HEK293 (cell line): ENCODE data around the gene TMCC1.
A peak's percentile ranks its signal among the peaks of the same experiment; 100 is the strongest.
"Not testable (repeated sequence)": the region's sequence is repeated elsewhere in the genome, so short reads cannot be mapped to it uniquely, and the experiment has no call there.

Experiments used
- CTCF ChIA-PET: fragments of 350-600 bp; formaldehyde crosslinking; extraction: SDS; loops from one replicate; lab custom pipeline; 2021; ENCODE audit warnings: antibody characterized with exemption; lab: Yijun Ruan, JAX
- POLR2A ChIA-PET: fragments of 300-600 bp; formaldehyde crosslinking; extraction: SDS; loops from one replicate; lab custom pipeline; 2020; ENCODE audit warnings: antibody characterized with exemption, inconsistent platforms; lab: Yijun Ruan, JAX
- H3K27ac ChIP-seq: fragments of 200-500 bp; sonication (Bioruptor generic); 2 replicates; pipeline ENCODE4 v1.5.1; 2014; ENCODE audit warnings: low read depth, low read length, control low read depth, inconsistent platforms; ENCODE audit errors: extremely low read depth
- H3K36me3 ChIP-seq, 2 experiments: fragments of 200-500 bp in 1 of 2; sonication (Bioruptor generic) in 1 of 2; 1 replicate in 1 of 2; 2 replicates in 1 of 2; pipeline ENCODE4 v1.5.1; 2014 to 2017; ENCODE audit warnings: inconsistent platforms in 2 of 2, low read length in 2 of 2; ENCODE audit not compliant: control insufficient read depth in 2 of 2, insufficient read depth in 1 of 2
- H3K4me1 ChIP-seq: fragments of 200-500 bp; sonication (Bioruptor generic); 2 replicates; pipeline ENCODE4 v1.5.1; 2014; ENCODE audit warnings: mild to moderate bottlenecking, low read length, inconsistent platforms; ENCODE audit not compliant: control insufficient read depth, insufficient read depth
- H3K4me3 ChIP-seq: 2 replicates; pipeline ENCODE4 v1.5.1; 2011; ENCODE audit warnings: low read depth, mild to moderate bottlenecking, control low read depth, low read length, moderate library complexity
- H3K9me3 ChIP-seq: fragments of 200-500 bp; sonication (Bioruptor generic); 2 replicates; pipeline ENCODE4 v1.5.1; 2014; ENCODE audit warnings: low read depth, low read length, inconsistent platforms; ENCODE audit not compliant: control insufficient read depth, insufficient read depth
- BCL11A ChIP-seq: fragments of 450-650 bp; formaldehyde crosslinking; IDR thresholded peaks from 2 replicates; pipeline ENCODE4 v1.5.1; 2016; ENCODE audit warnings: low read depth, missing biosample characterization, missing genetic modification characterization
- PRDM1 ChIP-seq: fragments of 450-650 bp; formaldehyde crosslinking; IDR thresholded peaks from 2 replicates; pipeline ENCODE4; 2016; ENCODE audit warnings: missing biosample characterization, missing genetic modification characterization
- REPIN1 ChIP-seq: fragments of 450-650 bp; formaldehyde crosslinking; IDR thresholded peaks from 2 replicates; pipeline ENCODE4 v1.5.1; 2017; ENCODE audit warnings: missing biosample characterization, missing genetic modification characterization, low read depth
- ZNF302 ChIP-seq: fragments of 450-650 bp; formaldehyde crosslinking; IDR thresholded peaks from 2 replicates; pipeline ENCODE4 v1.5.1; 2016; ENCODE audit warnings: missing biosample characterization, missing genetic modification characterization, low read depth
- ZNF366 ChIP-seq: fragments of 450-650 bp; formaldehyde crosslinking; conservative IDR thresholded peaks from 2 replicates; pipeline ENCODE4 v1.5.1; 2016; ENCODE audit warnings: missing biosample characterization, missing genetic modification characterization
- ZNF37A ChIP-seq: fragments of 450-650 bp; IDR thresholded peaks from 2 replicates; pipeline ENCODE4 v1.5.1; 2018; ENCODE audit warnings: missing biosample characterization, missing genetic modification characterization
- ZNF404 ChIP-seq: fragments of 450-650 bp; formaldehyde crosslinking; IDR thresholded peaks from 2 replicates; pipeline ENCODE4 v1.5.1; 2017; ENCODE audit warnings: missing biosample characterization, missing genetic modification characterization
- ZNF426 ChIP-seq: fragments of 450-650 bp; formaldehyde crosslinking; IDR thresholded peaks from 2 replicates; pipeline ENCODE4 v1.5.1; 2017; ENCODE audit warnings: missing biosample characterization, missing genetic modification characterization, mild to moderate bottlenecking, inconsistent platforms, moderate library complexity
- ZNF433 ChIP-seq: fragments of 450-650 bp; formaldehyde crosslinking; IDR thresholded peaks from 2 replicates; pipeline ENCODE4 v1.5.1; 2016; ENCODE audit warnings: missing biosample characterization, missing genetic modification characterization, low read depth
- ZNF510 ChIP-seq: fragments of 450-650 bp; formaldehyde crosslinking; IDR thresholded peaks from 2 replicates; pipeline ENCODE4 v1.5.1; 2018; ENCODE audit warnings: mild to moderate bottlenecking, missing genetic modification characterization, missing biosample characterization; ENCODE audit not compliant: insufficient replicate concordance
- ZNF654 ChIP-seq: fragments of 450-650 bp; formaldehyde crosslinking; IDR thresholded peaks from 2 replicates; pipeline ENCODE4 v1.5.1; 2016; ENCODE audit warnings: low read depth, missing biosample characterization, missing genetic modification characterization
- ZNF664 ChIP-seq: fragments of 450-650 bp; formaldehyde crosslinking; IDR thresholded peaks from 2 replicates; pipeline ENCODE4 v1.5.1; 2016; ENCODE audit warnings: missing biosample characterization, missing genetic modification characterization
- ZNF785 ChIP-seq: fragments of 450-650 bp; formaldehyde crosslinking; IDR thresholded peaks from 2 replicates; pipeline ENCODE4 v1.5.1; 2016; ENCODE audit warnings: missing biosample characterization, missing genetic modification characterization
- ZSCAN23 ChIP-seq: fragments of 450-650 bp; formaldehyde crosslinking; IDR thresholded peaks from 2 replicates; pipeline ENCODE4 v1.5.1; 2016; ENCODE audit warnings: missing biosample characterization, missing genetic modification characterization
- ZXDB ChIP-seq: fragments of 450-650 bp; formaldehyde crosslinking; IDR thresholded peaks from 2 replicates; pipeline ENCODE4 v1.5.1; 2016; ENCODE audit warnings: missing biosample characterization, missing genetic modification characterization
- TF ChIP-seq, protein P1 (sequence below): fragments of 450-650 bp; formaldehyde crosslinking; IDR thresholded peaks from 2 replicates; pipeline ENCODE4 v1.5.1; 2017; ENCODE audit warnings: missing biosample characterization, missing genetic modification characterization
- TF ChIP-seq, protein P2 (sequence below): fragments of 450-650 bp; formaldehyde crosslinking; IDR thresholded peaks from 2 replicates; pipeline ENCODE4; 2016; ENCODE audit warnings: missing biosample characterization, missing genetic modification characterization

Gene TMCC1

DNA sequence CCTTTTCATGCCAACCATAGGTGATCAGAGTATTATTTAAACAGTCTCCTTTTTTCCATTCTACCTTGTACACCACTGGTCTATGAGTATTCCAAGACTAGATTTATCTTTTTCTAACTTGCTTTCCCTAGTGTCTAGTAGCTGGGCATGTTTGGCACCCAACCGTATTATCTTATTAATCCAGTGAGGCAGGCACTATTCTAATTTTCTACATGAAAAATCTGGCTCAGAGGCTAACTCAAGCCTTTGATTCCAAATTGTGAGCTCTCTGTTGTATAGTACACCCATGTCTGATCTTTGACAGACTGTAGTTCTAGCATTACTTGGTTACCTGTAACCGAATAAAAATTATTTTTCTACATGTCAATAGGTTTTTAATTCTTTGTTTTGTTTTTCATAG lies 210.3 kb downstream of the TMCC1 start (continued):
- no peak for TF ChIP-seq ZNF664

DNA sequence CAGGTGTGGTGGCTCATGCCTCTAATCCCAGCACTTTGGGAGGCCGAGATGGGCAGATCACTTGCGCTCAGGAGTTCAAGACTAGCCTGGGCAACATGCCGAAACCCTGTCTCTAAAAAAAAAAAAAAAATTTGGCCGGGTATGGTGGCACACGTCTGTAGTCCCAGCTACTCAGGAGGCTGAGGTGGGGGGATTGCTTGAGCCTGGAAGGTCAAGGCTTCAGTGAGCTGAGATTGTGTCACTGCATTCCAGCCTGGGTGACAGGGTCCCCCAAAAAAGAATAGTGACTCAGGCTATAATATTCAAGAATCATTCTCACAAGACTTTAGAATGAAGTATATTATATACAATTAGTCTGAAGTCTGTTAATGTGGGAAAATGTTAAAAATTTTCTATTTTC lies 216.5 kb downstream of the TMCC1 start:
- H3K4me1 ChIP-seq, result no peaks in the 10 kb centered on the region
- no peak overlapping the region for H3K27ac ChIP-seq
- H3K9me3 ChIP-seq, result no peaks in the 10 kb centered on the region
- CTCF ChIA-PET, result interaction anchor here (0.6 kb wide), 1 partner anchor 11 kb away, joined by 3 read pairs; no protein-coding TSS in a partner anchor
- TF ChIP-seq, protein P1, sequence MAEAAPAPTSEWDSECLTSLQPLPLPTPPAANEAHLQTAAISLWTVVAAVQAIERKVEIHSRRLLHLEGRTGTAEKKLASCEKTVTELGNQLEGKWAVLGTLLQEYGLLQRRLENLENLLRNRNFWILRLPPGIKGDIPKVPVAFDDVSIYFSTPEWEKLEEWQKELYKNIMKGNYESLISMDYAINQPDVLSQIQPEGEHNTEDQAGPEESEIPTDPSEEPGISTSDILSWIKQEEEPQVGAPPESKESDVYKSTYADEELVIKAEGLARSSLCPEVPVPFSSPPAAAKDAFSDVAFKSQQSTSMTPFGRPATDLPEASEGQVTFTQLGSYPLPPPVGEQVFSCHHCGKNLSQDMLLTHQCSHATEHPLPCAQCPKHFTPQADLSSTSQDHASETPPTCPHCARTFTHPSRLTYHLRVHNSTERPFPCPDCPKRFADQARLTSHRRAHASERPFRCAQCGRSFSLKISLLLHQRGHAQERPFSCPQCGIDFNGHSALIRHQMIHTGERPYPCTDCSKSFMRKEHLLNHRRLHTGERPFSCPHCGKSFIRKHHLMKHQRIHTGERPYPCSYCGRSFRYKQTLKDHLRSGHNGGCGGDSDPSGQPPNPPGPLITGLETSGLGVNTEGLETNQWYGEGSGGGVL, result no peak
- TF ChIP-seq ZNF510 (no peak), ZNF404 (tag by site-specific recombination) (no peak), PRDM1 (no peak), ZNF433 (tag by site-specific recombination) (no peak), ZNF37A (tag by site-specific recombination) (no peak), BCL11A (tag by site-specific recombination) (no peak), ZNF654 (tag by site-specific recombination) (no peak), REPIN1 (tag by site-specific recombination) (no peak), ZXDB (tag by site-specific recombination) (no peak), ZNF426 (tag by site-specific recombination) (no peak)
- TF ChIP-seq, protein P2, sequence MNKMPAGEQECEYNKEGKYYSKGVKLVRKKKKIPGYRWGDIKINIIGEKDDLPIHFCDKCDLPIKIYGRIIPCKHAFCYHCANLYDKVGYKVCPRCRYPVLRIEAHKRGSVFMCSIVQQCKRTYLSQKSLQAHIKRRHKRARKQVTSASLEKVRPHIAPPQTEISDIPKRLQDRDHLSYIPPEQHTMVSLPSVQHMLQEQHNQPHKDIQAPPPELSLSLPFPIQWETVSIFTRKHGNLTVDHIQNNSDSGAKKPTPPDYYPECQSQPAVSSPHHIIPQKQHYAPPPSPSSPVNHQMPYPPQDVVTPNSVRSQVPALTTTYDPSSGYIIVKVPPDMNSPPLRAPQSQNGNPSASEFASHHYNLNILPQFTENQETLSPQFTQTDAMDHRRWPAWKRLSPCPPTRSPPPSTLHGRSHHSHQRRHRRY (tag by site-specific recombination), result no peak
- H3K36me3 ChIP-seq, result no peaks in the 10 kb centered on the region
- H3K4me3 ChIP-seq, result no peak overlapping the region
- POLR2A ChIA-PET, result no interaction called here

DNA sequence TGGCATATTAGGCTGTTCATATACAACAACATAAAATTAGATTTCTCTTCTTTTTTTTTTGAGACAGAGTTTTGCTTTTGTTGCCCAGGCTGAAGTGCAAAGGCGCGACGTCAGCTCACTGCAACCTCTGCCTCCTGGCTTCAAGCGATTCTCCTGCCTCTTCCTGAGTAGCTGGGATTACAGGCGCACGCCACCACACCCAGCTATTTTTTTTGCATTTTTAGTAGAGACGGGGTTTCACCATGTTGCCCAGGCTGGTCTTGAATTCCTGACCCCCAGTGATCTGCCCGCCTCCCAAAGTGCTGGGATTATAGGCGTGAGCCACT lies 218.8 kb downstream of the TMCC1 start:
- H3K27ac ChIP-seq, H3K9me3 ChIP-seq, CTCF ChIA-PET, H3K4me1 ChIP-seq, H3K4me3 ChIP-seq: not testable (repeated sequence)
- POLR2A ChIA-PET, result interaction anchor here (1.1 kb wide), 1 partner anchor 21 kb away, joined by 3 read pairs; no protein-coding TSS in a partner anchor
- peaks cover 0 to 14% of the 10 kb centered on the region in 2 experiments; a peak in 1 of 3 replicates for H3K36me3 ChIP-seq

DNA sequence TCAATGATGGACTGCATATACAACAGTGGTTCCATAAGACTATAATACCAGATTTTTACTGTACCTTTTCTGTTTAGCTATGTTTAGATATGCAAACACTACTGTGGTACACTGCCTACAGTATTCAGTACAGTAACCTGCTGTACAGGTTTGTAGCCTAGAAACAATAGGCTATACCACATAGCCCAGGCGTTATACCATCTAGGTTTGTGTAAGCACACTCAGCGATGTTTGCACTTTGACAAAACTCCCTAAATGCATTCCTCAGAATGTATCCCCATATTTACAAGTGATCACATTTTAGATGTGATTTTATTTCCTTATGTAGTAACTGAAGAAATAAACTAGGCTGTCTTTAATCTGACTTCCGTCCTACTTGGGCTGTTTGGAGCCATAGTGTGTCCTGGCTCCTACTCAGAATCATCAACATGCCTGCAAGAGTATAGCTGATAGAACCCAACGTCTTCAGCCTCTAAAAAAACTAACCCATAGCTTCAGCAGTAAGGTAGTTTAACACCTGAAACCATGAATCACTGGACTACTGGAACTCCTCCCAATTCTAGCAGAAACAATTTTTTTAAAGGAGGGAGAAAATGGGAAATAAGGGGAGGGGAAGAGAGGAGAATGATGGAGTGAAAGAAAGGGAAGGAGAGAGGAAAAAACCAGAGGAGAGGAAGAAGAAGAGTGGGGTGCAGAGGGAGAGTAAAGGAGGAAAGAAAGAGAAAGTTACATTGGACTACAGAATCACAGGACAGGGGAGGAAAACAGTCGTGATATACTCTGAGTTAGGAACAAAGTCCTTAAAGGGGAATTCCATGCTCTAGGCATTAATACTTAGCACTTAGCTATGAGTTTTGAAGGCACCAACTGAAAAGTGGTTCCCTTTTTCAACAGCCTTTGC lies 219.4 kb downstream of the TMCC1 start:
- H3K4me1 ChIP-seq, result no peaks in the 10 kb centered on the region
- H3K4me3 ChIP-seq, result no peak overlapping the region
- ChIA-PET POLR2A (interaction anchor here (0.8 to 1.1 kb wide), 2 partner anchors 9 to 21 kb away, joined by 3 read pairs; no protein-coding TSS in a partner anchor), CTCF (no interaction called here)
- no peak for TF ChIP-seq ZNF785 (tag by site-specific recombination)
- TF ChIP-seq ZNF302 (tag by site-specific recombination), result no peak
- TF ChIP-seq ZSCAN23 (tag by site-specific recombination), result no peak
- peak; percentile 62 for TF ChIP-seq PRDM1
- 0 out of 2 replicates have a peak, but pooled peaks have one; percentile 41 for TF ChIP-seq ZNF366
- peaks cover 0 to 17% of the 10 kb centered on the region in 2 experiments; a peak in 1 of 3 replicates for H3K36me3 ChIP-seq
- no peak overlapping the region for H3K27ac ChIP-seq
- H3K9me3 ChIP-seq, result no peaks in the 10 kb centered on the region
